PC-9 (cell line): ENCODE measurements around the gene ZNF19. TPM values are rescaled to one million over a fixed set of nuclear protein-coding genes. Genes with fewer than 3 reads are reported as not detected.

Experiments
- BruUV-seq: library from RNA; stranded (reverse); fragments of 400-500 nt; replicated peaks from 2 replicates; lab custom pipeline; 2021; lab: Mats Ljungman, UMichigan
- CTCF ChIA-PET: fragments of 300-600 bp; sonication (Branson Sonifier 250); formaldehyde crosslinking; loops from one replicate; lab custom pipeline; 2022; ENCODE audit warnings: antibody characterized with exemption; lab: Charles Lee
- POLR2A ChIA-PET: fragments of 300-600 bp; sonication (Branson Sonifier 250); formaldehyde crosslinking; loops from one replicate; lab custom pipeline; 2022; ENCODE audit warnings: antibody characterized with exemption; ENCODE audit not compliant: unreplicated experiment; lab: Charles Lee
- DNase-seq, 2 experiments: peaks; one replicate each; pipeline versions ENCODE4 v3.0.0 to v3.0.0-alpha.2; 2015 to 2022; ENCODE audit warnings: mixed read lengths in 1 of 2
- H2AFZ ChIP-seq: fragments of 200-600 bp; sonication (generic); 2 replicates; pipeline ENCODE4 v1.8.1; 2017; ENCODE audit warnings: antibody characterized with exemption
- H3F3A ChIP-seq: fragments of 200-600 bp; sonication (generic); 2 replicates; pipeline ENCODE4 v1.8.1; 2017; ENCODE audit warnings: antibody characterized with exemption, mild to moderate bottlenecking, low read depth; ENCODE audit not compliant: insufficient read depth
- H3K27ac ChIP-seq: fragments of 200-600 bp; sonication (generic); 2 replicates; pipeline ENCODE4 v1.6.1; 2016; ENCODE audit warnings: mixed run types
- H3K27me3 ChIP-seq: fragments of 200-600 bp; sonication (generic); 2 replicates; pipeline ENCODE4 v1.6.1; 2016; ENCODE audit warnings: low read depth, mixed run types; ENCODE audit not compliant: insufficient read depth
- H3K36me3 ChIP-seq: fragments of 200-600 bp; sonication (generic); 2 replicates; pipeline ENCODE4 v1.6.1; 2016; ENCODE audit warnings: low read depth, mixed run types
- H3K4me1 ChIP-seq: fragments of 200-600 bp; sonication (generic); replicated peaks from 2 replicates; pipeline ENCODE4 v1.6.1; 2016; ENCODE audit warnings: mixed run types; ENCODE audit not compliant: insufficient read depth
- H3K4me2 ChIP-seq: fragments of 200-600 bp; sonication (generic); 2 replicates; pipeline ENCODE4 v1.6.1; 2017; ENCODE audit warnings: mixed run types
- H3K4me3 ChIP-seq: fragments of 200-600 bp; sonication (generic); 2 replicates; pipeline ENCODE4 v1.6.1; 2016; ENCODE audit warnings: mixed run types
- H3K79me2 ChIP-seq: fragments of 200-600 bp; sonication (generic); 2 replicates; pipeline ENCODE4 v1.6.1; 2017; ENCODE audit warnings: low read depth, mixed run types
- H3K9me2 ChIP-seq: fragments of 200-600 bp; sonication (generic); 2 replicates; pipeline ENCODE4 v1.8.1; 2017; ENCODE audit warnings: mild to moderate bottlenecking; ENCODE audit not compliant: insufficient read depth
- H3K9me3 ChIP-seq: fragments of 200-600 bp; sonication (generic); 2 replicates; pipeline ENCODE4 v1.8.1; 2016; ENCODE audit warnings: low read depth; ENCODE audit not compliant: insufficient read depth
- H4K20me1 ChIP-seq: fragments of 200-600 bp; sonication (generic); 2 replicates; pipeline ENCODE4 v1.8.1; 2017; ENCODE audit not compliant: insufficient read depth
- CTCF ChIP-seq: fragments of 200-600 bp; sonication (generic); conservative IDR thresholded peaks from 2 replicates; pipeline ENCODE4 v1.6.1; 2017; ENCODE audit warnings: mixed run types, antibody characterized with exemption, mild to moderate bottlenecking, moderate library complexity
- EZH2 ChIP-seq: fragments of 200-600 bp; sonication (generic); IDR thresholded peaks from 2 replicates; pipeline ENCODE4 v1.8.0; 2017; ENCODE audit warnings: antibody characterized with exemption, low read depth
- intact Hi-C: fragments of 100-400 bp; cut with micrococcal nuclease; formaldehyde crosslinking; loops from one replicate; pipeline ENCODE4 v1.10.0; 2022; ENCODE audit not compliant: unreplicated experiment
- total RNA-seq: library from RNA; stranded (reverse); gene quantifications from 2 replicates; pipeline ENCODE4 v1.2.3, GENCODE V29; 2021

ZNF19 gene
- total RNA-seq, 1 experiment from 2014 or later = 6.8 TPM

- ChIA-PET CTCF (no interaction called here), POLR2A (no interaction called here)
- H3K27me3 ChIP-seq = no peaks in the 10 kb centered on the region
- H4K20me1 ChIP-seq = no peaks in the 10 kb centered on the region
- no peaks in the 10 kb centered on the region for H3K79me2 ChIP-seq
- H2AFZ ChIP-seq = no peak overlapping the region
- H3K4me3 ChIP-seq = no peak overlapping the region
- H3K36me3 ChIP-seq = 0 out of 2 replicates have a peak, but pooled peaks cover 12% of the 10 kb centered on the region
- peaks cover 10% of the 10 kb centered on the region for H3F3A ChIP-seq
- no peak for TF ChIP-seq CTCF
- no peak for TF ChIP-seq EZH2
- DNase-seq = no peak
- H3K4me2 ChIP-seq = no peak overlapping the region
- H3K9me3 ChIP-seq = no peaks in the 10 kb centered on the region
- H3K9me2 ChIP-seq = no peaks in the 10 kb centered on the region
- no peak overlapping the region for H3K27ac ChIP-seq
- intact Hi-C loops = loop anchor here (5.0 kb wide), 1 partner anchor 56 kb away; no protein-coding TSS in a partner anchor
- no TSS peak for BruUV-seq
- peaks cover 15% of the 10 kb centered on the region for H3K4me1 ChIP-seq
These were observed 8.2 kb downstream of the ZNF19 start for GRCh38 chr16:71480956-71481355.

GRCh38 chr16:71479420-71479819 lies 9.7 kb downstream of the ZNF19 start:
- TF ChIP-seq EZH2 = no peak
- TF ChIP-seq CTCF = peak; percentile 61; the same call in 1 of the 2 replicates
- no peaks in the 10 kb centered on the region for H3K9me2 ChIP-seq
- ChIA-PET CTCF (interaction anchor here (1.0 kb wide), 1 partner anchor 22 kb away, joined by 5 read pairs; no protein-coding TSS in a partner anchor), POLR2A (interaction anchor here (0.7 to 1.0 kb wide), 2 partner anchors 8 to 47 kb away, joined by 3 to 9 read pairs; partner anchors contain the start of gene CHST4)
- peaks cover 21% of the 10 kb centered on the region for H3F3A ChIP-seq
- no peak overlapping the region for H3K4me2 ChIP-seq
- H3K4me1 ChIP-seq = peaks cover 17% of the 10 kb centered on the region; the same call in 1 of the 2 replicates
- H3K9me3 ChIP-seq = 0 out of 2 replicates have a peak, but pooled peaks cover 3% of the 10 kb centered on the region
- no peak overlapping the region for H2AFZ ChIP-seq
- H3K27ac ChIP-seq = no peak overlapping the region
- intact Hi-C loops = no loop called here
- H3K4me3 ChIP-seq = no peak overlapping the region
- BruUV-seq = no TSS peak
- peaks cover 16% of the 10 kb centered on the region; the same call in 1 of the 2 replicates for H3K36me3 ChIP-seq
- H4K20me1 ChIP-seq = no peaks in the 10 kb centered on the region
- H3K27me3 ChIP-seq = no peaks in the 10 kb centered on the region
- DNase-seq = no peak
- H3K79me2 ChIP-seq = no peaks in the 10 kb centered on the region

GRCh38 chr16:71476457-71477124 lies 12.5 kb downstream of the ZNF19 start:
- peaks cover 18% of the 10 kb centered on the region; the same call in 1 of the 2 replicates for H3K4me1 ChIP-seq
- no peaks in the 10 kb centered on the region for H4K20me1 ChIP-seq
- no peak for DNase-seq
- no peak overlapping the region for H2AFZ ChIP-seq
- intact Hi-C loops = no loop called here
- no TSS peak for BruUV-seq
- no peak overlapping the region for H3K4me3 ChIP-seq
- no peaks in the 10 kb centered on the region for H3K9me2 ChIP-seq
- H3K4me2 ChIP-seq = no peak overlapping the region
- ChIA-PET CTCF (no interaction called here), POLR2A (no interaction called here)
- H3K27ac ChIP-seq = no peak overlapping the region
- H3K36me3 ChIP-seq = peaks cover 16% of the 10 kb centered on the region; the same call in 1 of the 2 replicates
- no peaks in the 10 kb centered on the region for H3K27me3 ChIP-seq
- H3K79me2 ChIP-seq = no peaks in the 10 kb centered on the region
- 0 out of 2 replicates have a peak, but pooled peaks cover 4% of the 10 kb centered on the region for H3K9me3 ChIP-seq
- no peak for TF ChIP-seq EZH2
- peaks cover 11% of the 10 kb centered on the region; the same call in 1 of the 2 replicates for H3F3A ChIP-seq
